K562 (cell line): ENCODE measurements around the gene HLA-DOB.

Experiments
- CTCF ChIP-seq, 3 experiments: IDR thresholded peaks in 2 of 3; conservative IDR thresholded peaks in 1 of 3; 2 replicates each; pipeline ENCODE4 v1.5.1; 2011 to 2012; ENCODE audit warnings: low read length in 3 of 3, mild to moderate bottlenecking in 3 of 3, control low read depth in 2 of 3, improper control_type of control experiment in 1 of 3, inconsistent platforms in 1 of 3, low read depth in 1 of 3, mixed read lengths in 1 of 3, moderate library complexity in 1 of 3; ENCODE audit not compliant: insufficient read depth in 2 of 3
- HDGF ChIP-seq: fragments of 450-650 bp; IDR thresholded peaks from 2 replicates; pipeline ENCODE4 v1.6.1; 2016
- HEY1 ChIP-seq: fragments of 250-450 bp; sonication (Bioruptor Pico); IDR thresholded peaks from 2 replicates; pipeline ENCODE4 v1.5.0; 2020; ENCODE audit warnings: mild to moderate bottlenecking, moderate library complexity, borderline replicate concordance
- MCM7 ChIP-seq, 2 experiments: fragments of 450-650 bp; IDR thresholded peaks; 2 replicates each; pipeline ENCODE4 v1.6.1; 2016 to 2018
- RAD21 ChIP-seq, 2 experiments: fragments of 250-450 bp in 1 of 2; fragments of 450-650 bp in 1 of 2; sonication (Bioruptor Pico) in 1 of 2; formaldehyde crosslinking in 1 of 2; IDR thresholded peaks in 1 of 2; conservative IDR thresholded peaks in 1 of 2; 2 replicates each; pipeline versions ENCODE4 v1.4.0 to v1.8.0; 2020 to 2022; ENCODE audit warnings: mild to moderate bottlenecking in 2 of 2, moderate library complexity in 1 of 2

- no peak for TF ChIP-seq RAD21 (CRISPR knock-in tag; conservative IDR thresholded peaks at IDR 0.05 in 1 of 2, IDR thresholded peaks at IDR 0.05 in 1 of 2)
- TF ChIP-seq CTCF (IDR thresholded peaks at IDR 0.05 in 2 of 3, conservative IDR thresholded peaks at IDR 0.05 in 1 of 3; ENCODE audit: insufficient read depth in 2 of 3, low read depth in 1 of 3, low read length in 3 of 3), result no peak
- TF ChIP-seq HEY1 (CRISPR knock-in tag), result no peak
- no peak for TF ChIP-seq MCM7 (IDR thresholded peaks at IDR 0.05)
- no peak for TF ChIP-seq HDGF
Observed at GRCh38 chr6:32840604-32841246, 23.9 kb upstream of the HLA-DOB start.
